Pancreas (tissue), 10 donors: ENCODE measurements around the gene NT5C3B. TPM values are rescaled to one million over a fixed set of nuclear protein-coding genes. Genes with fewer than 3 reads are reported as not detected.
"Not testable (repeated sequence)": the region's sequence is repeated elsewhere in the genome, so short reads cannot be mapped to it uniquely, and the experiment has no call there.

ENCODE experiments used
- ATAC-seq, 4 donors: fragments of 200-7000 bp; cut with Tn5 transposase; one replicate each; pipeline versions ENCODE4 v1.8.0 to v1.9.1; 2020; ENCODE audit warnings: mild to moderate bottlenecking in 4 of 4, moderate library complexity in 4 of 4
- DNase-seq, 6 donors: peaks; one replicate each; pipeline ENCODE4 v3.0.0-alpha.2; 2020
- FAIRE-seq: peaks from 2 replicates; lab custom pipeline; 2012; peaks lifted over from hg19 to GRCh38; lab: Jason Lieb, UNC
- H3K27ac ChIP-seq, 4 donors: fragments of 200-600 bp; sonication (generic); 1 replicate in 3 of 4; 2 replicates in 1 of 4; pipeline versions ENCODE4 v1.5.0 to v1.8.0; 2020
- H3K27me3 ChIP-seq, 4 donors: fragments of 200-600 bp; one replicate each; pipeline ENCODE4 v1.8.0; 2021
- H3K36me3 ChIP-seq, 3 donors: fragments of 200-600 bp; sonication (generic) in 1 of 3; one replicate each; pipeline versions ENCODE4 v1.5.0 to v1.8.0; 2020 to 2021
- H3K4me1 ChIP-seq, 3 donors: fragments of 200-600 bp; one replicate each; pipeline ENCODE4 v1.8.0; 2021
- H3K4me3 ChIP-seq, 4 donors: fragments of 200-600 bp; sonication (generic) in 2 of 4; one replicate each; pipeline versions ENCODE4 v1.5.0 to v1.8.0; 2020 to 2021
- H3K9me3 ChIP-seq, 4 donors: fragments of 200-600 bp; one replicate each; pipeline ENCODE4 v1.8.0; 2021
- CTCF ChIP-seq, 4 donors: fragments of 200-600 bp; sonication (generic) in 3 of 4; IDR thresholded peaks; one replicate each; pipeline versions ENCODE4 v1.5.0 to v1.8.0; 2021; ENCODE audit warnings: antibody characterized with exemption in 4 of 4
- WGBS, 2 donors: extraction: QIAGEN DNeasy Blood & Tissue Kit; methylation state at CpG; one replicate each; pipeline ENCODE4 v1.1.7; 2013; 5-methylcytosine and 5-hydroxymethylcytosine counted together
- intact Hi-C, 3 donors: fragments of 100-400 bp; cut with DNase I; formaldehyde crosslinking; loops; one replicate each; pipeline versions ENCODE4 v1.11.1 to v1.14.2; 2022
- polyA plus RNA-seq, 2 donors: library from polyadenylated mRNA; stranded (reverse); fragments of 200-250 nt; gene quantifications; one replicate each; pipeline ENCODE4 v1.2.3, GENCODE V29; 2013
- total RNA-seq, 6 donors: library from RNA; stranded (reverse); fragmentation: NEBNext Ultra II Directional in 4 of 6; extraction: Animal tissue kit (Norgen Biotek cat#: 25700) in 4 of 6; gene quantifications; one replicate each; pipeline versions ENCODE4 v1.2.1 to v1.2.4, GENCODE V29; 2021 to 2023
- donor health status: healthy with polysubstance abuse.
- donor health status: DM: no; HTN: no; CAD: no; lungs with moderate emphysema.
- donor health status: DM: no; HTN: no; CAD: no.
- donor health status: control.
- donor health status: control.
- donor health status: Bipolar disorder and iron deficiency.
- donor health status: DM: yes; HTN: yes; CAD: no.
- donor health status: DM: no; HTN: no; CAD: no.
- donor health status: DM: no; HTN: no; CAD: no.
- donor health status: DM: yes; HTN: yes; CAD: no.

The NT5C3B gene
- total and polyA plus RNA-seq, 8 donors, result 24.2 to 102 (median 28.5) TPM

DNA sequence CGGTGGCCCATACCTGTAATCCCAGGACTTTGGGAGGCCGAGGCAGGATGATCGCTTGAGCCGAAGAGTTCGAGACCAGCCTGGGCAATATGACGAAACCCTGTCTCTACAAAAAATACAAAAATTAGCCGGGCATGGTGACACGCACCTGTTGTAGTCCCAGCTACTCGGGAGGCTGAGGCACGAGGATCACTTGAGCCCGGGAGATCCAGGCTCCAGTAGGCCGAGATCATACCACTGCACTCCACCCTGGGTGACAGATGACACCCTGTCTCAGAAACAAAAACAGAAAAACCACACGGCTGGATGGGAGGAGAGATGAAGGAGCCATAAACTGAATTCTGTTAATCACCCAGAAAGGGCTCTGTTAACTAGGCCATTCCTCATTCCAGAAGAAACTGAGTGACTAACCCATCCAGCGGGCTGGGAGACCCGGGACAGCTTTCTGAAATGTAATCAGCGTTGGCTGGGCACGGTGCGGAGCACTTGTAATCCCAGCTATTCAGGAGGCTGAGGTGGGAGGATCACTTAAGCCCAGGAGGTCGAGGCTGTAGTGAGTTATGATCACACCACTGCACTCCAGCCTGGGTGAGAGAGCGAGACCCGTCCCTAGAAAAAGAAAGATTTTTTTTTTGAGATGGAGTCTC is 641 bp upstream of the NT5C3B start:
- H3K27ac ChIP-seq, result peak overlapping the region in 2 of 4 donors; percentile 17 to 35
- no peaks in the 10 kb centered on the region for H3K27me3 ChIP-seq

GRCh38 chr17:41835214-41835799 is 725 bp downstream of the NT5C3B start:
- Histone ChIP-seq H3K9me3 (no peaks in the 10 kb centered on the region), H3K4me1 (peaks cover 0 to 5% (median 5%) of the 10 kb centered on the region in 3 donors), H3K36me3 (peaks cover 0 to 12% (median 0%) of the 10 kb centered on the region in 3 donors), H3K27me3 (no peaks in the 10 kb centered on the region), H3K4me3 (peak overlapping the region; percentile 56 to 93 (median 84)), H3K27ac (peak overlapping the region in 2 of 4 donors; percentile 4 to 44)
- no peak for DNase-seq
- FAIRE-seq, result no peak
- intact Hi-C loops, result no loop called here
- peak; percentile 17 to 51 (median 49) for ATAC-seq
- TF ChIP-seq CTCF (IDR thresholded peaks at IDR 0.05), result no peak
- WGBS, 2 donors, result 10 to 11% methylated on average over 13 of the region's 13 CpGs

More for the DNA sequence above, 641 bp upstream of the NT5C3B start:
- no peaks in the 10 kb centered on the region for H3K9me3 ChIP-seq
- WGBS, 2 donors, result 34 to 38% methylated on average over 21 of the region's 21 CpGs
- ATAC-seq, result peak in 1 of 4 donors; percentile 2
- H3K4me1 ChIP-seq, result peaks cover 0 to 5% (median 5%) of the 10 kb centered on the region in 3 donors
- peak in 1 of 6 donors; percentile 26 for DNase-seq
- H3K4me3 ChIP-seq, result peak overlapping the region; percentile 56 to 93 (median 84)
- intact Hi-C loops, result no loop called here
- FAIRE-seq, result no peak
- H3K36me3 ChIP-seq, result peaks cover 0 to 7% (median 0%) of the 10 kb centered on the region in 3 donors
- no peak for TF ChIP-seq CTCF (IDR thresholded peaks at IDR 0.05)

DNA sequence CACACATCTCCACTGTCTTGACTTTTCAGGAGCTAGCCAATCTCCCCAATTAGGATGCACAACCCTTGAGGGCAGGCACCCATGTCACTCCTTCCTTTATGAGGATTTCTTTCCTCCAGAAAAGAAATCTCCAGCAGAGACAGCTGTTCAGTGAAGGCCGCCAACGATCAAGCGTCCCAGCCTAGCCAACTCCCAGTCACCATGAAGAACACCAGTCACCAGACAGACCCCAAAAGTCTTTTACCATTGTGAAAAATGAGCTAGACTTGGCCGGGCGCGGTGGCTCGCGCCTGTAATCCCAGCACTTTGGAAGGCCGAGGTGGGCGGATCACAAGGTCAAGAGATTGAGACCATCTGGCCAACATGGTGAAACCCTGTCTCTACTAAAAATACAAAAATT is 6.1 kb downstream of the NT5C3B start:
- H3K4me1 ChIP-seq, H3K27me3 ChIP-seq, ATAC-seq, H3K9me3 ChIP-seq, H3K4me3 ChIP-seq, FAIRE-seq, intact Hi-C loops, H3K27ac ChIP-seq: not testable (repeated sequence)
- DNase-seq, result peak in 2 of 6 donors; percentile 12 to 18
- peaks cover 0 to 52% (median 6%) of the 10 kb centered on the region in 3 donors for H3K36me3 ChIP-seq
- 81 to 82% methylated on average over 10 of the region's 10 CpGs for WGBS, 2 donors

GRCh38 chr17:41825175-41825845 is 10.7 kb downstream of the NT5C3B start:
- Histone ChIP-seq H3K9me3 (no peaks in the 10 kb centered on the region), H3K27ac (no peak overlapping the region), H3K36me3 (peaks cover 0 to 45% (median 6%) of the 10 kb centered on the region in 3 donors), H3K27me3 (no peaks in the 10 kb centered on the region), H3K4me3 (no peak overlapping the region), H3K4me1 (no peaks in the 10 kb centered on the region)
- WGBS, 2 donors, result 89 to 94% methylated on average over 19 of the region's 19 CpGs
- no peak for TF ChIP-seq CTCF (IDR thresholded peaks at IDR 0.05)
- DNase-seq, result peak in 2 of 6 donors; percentile 34 to 47
- intact Hi-C loops, result no loop called here
- ATAC-seq, result no peak
- FAIRE-seq, result no peak

- DNase-seq, result peak in 1 of 6 donors; percentile 7
- H3K9me3 ChIP-seq, result no peaks in the 10 kb centered on the region
Observed at GRCh38 chr17:41824086-41824485, 11.9 kb downstream of the NT5C3B start.

More at GRCh38 chr17:41824086-41824485, 11.9 kb downstream of the NT5C3B start:
- Histone ChIP-seq H3K4me3 (no peak overlapping the region), H3K36me3 (peaks cover 0 to 35% (median 0%) of the 10 kb centered on the region in 3 donors), H3K4me1 (no peaks in the 10 kb centered on the region), H3K27ac (no peak overlapping the region), H3K27me3 (no peaks in the 10 kb centered on the region)
- no peak for TF ChIP-seq CTCF (IDR thresholded peaks at IDR 0.05)
- FAIRE-seq (no peak), ATAC-seq (no peak)
- intact Hi-C loops, result no loop called here
- 65% methylated on average over 7 of the region's 7 CpGs for WGBS, 2 donors
